ENCODE measurements around the gene FLII. TPM values are rescaled to one million over a fixed set of nuclear protein-coding genes. Genes with fewer than 3 reads are reported as not detected.

The FLII gene
- total RNA-seq, 2 donors from 2014 or later, result 267 to 273 TPM

GRCh38 chr17:18252160-18252559 is 6.4 kb downstream of the FLII start:
- no peak for DNase-seq (ENCODE audit: low spot score in 2 of 2)
- peaks cover 3 to 5% of the 10 kb centered on the region in 2 donors for H3K36me3 Mint-ChIP-seq

GRCh38 chr17:18251204-18251603 is 7.3 kb downstream of the FLII start:
- ATAC-seq (no peak), DNase-seq (ENCODE audit: low spot score in 2 of 2) (no peak)
- H3K27ac Mint-ChIP-seq, result peak overlapping the region in 1 of 2 donors; percentile 49
- H3K9me3 Mint-ChIP-seq, result no peaks in the 10 kb centered on the region
- peaks cover 5 to 6% of the 10 kb centered on the region in 2 donors for H3K36me3 Mint-ChIP-seq

More at GRCh38 chr17:18252160-18252559, 6.4 kb downstream of the FLII start:
- no peaks in the 10 kb centered on the region for H3K9me3 Mint-ChIP-seq
- no peak overlapping the region for H3K27ac Mint-ChIP-seq
- ATAC-seq, result no peak

GRCh38 chr17:18250708-18251107 is 7.8 kb downstream of the FLII start:
- DNase-seq (ENCODE audit: low spot score in 2 of 2) (no peak), ATAC-seq (no peak)
- no peaks in the 10 kb centered on the region for H3K9me3 Mint-ChIP-seq
- peak overlapping the region in 1 of 2 donors; percentile 49 for H3K27ac Mint-ChIP-seq
- H3K36me3 Mint-ChIP-seq, result peaks cover 5 to 6% of the 10 kb centered on the region in 2 donors

- no peak for ATAC-seq
- H3K27ac Mint-ChIP-seq, result no peak overlapping the region
- peaks cover 5 to 6% of the 10 kb centered on the region in 2 donors for H3K36me3 Mint-ChIP-seq
- H3K9me3 Mint-ChIP-seq, result no peaks in the 10 kb centered on the region
- DNase-seq (ENCODE audit: low spot score in 2 of 2), result no peak
These were observed 8.3 kb downstream of the FLII start for GRCh38 chr17:18250259-18250658.

- H3K27ac Mint-ChIP-seq, result peak overlapping the region; percentile 35 to 45
- H3K36me3 Mint-ChIP-seq, result peaks cover 5 to 6% of the 10 kb centered on the region in 2 donors
- no peaks in the 10 kb centered on the region for H3K9me3 Mint-ChIP-seq
- ATAC-seq (no peak), DNase-seq (ENCODE audit: low spot score in 2 of 2) (no peak)
These were observed 9.7 kb downstream of the FLII start for GRCh38 chr17:18248811-18249210.

GRCh38 chr17:18248300-18248731 is 10.2 kb downstream of the FLII start:
- peaks cover 5 to 6% of the 10 kb centered on the region in 2 donors for H3K36me3 Mint-ChIP-seq
- H3K27ac Mint-ChIP-seq, result peak overlapping the region; percentile 35 to 75
- H3K9me3 Mint-ChIP-seq, result no peaks in the 10 kb centered on the region
- ATAC-seq (peak; percentile 70 to 74), DNase-seq (ENCODE audit: low spot score in 2 of 2) (peak in 1 of 2 donors; percentile 72)

- Mint-ChIP-seq H3K9me3 (no peaks in the 10 kb centered on the region), H3K36me3 (peaks cover 5 to 6% of the 10 kb centered on the region in 2 donors), H3K27ac (no peak overlapping the region)
- DNase-seq (ENCODE audit: low spot score in 2 of 2) (no peak), ATAC-seq (no peak)
These were observed 10.9 kb downstream of the FLII start for GRCh38 chr17:18247613-18248001.

DNA sequence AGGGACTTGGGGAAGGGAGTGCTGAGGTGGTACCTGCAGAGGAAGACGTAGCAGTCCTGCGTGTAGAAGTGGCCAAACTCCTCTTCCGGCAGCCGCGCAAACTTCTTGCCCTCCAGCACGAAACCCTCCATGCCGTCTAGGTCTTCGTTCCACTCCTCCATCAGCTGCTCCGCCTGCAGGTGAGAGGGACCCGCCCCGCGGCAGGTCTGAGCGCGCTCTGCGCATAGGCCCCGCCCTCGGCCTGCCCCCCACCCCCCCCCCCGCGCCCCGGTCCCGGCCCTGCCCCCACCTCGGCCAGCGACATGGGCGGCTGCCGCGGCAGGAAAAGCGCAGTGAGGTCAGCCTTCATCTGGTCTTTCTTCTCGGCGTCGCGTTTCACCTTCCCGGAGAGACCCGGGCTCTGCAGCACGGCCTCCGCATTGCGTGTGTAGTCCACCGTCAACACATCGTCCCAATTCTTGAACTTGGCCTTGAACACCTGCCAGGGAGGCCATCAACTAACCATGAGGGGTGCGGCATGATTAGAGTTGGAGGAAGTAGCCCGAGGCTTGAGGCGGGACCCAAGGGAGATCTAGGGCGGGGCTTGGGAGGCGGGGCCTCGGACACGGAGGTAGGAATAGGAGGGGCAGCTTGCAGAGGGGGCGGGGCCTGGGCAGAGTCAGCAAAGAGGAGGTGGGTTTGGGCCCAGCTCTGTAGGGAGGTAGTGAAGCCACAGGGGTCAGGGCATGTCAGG is 11.5 kb downstream of the FLII start:
- ATAC-seq, result peak in 1 of 2 donors; percentile 65
- peak overlapping the region in 1 of 2 donors; percentile 72 for H3K27ac Mint-ChIP-seq
- no peaks in the 10 kb centered on the region for H3K9me3 Mint-ChIP-seq

DNA sequence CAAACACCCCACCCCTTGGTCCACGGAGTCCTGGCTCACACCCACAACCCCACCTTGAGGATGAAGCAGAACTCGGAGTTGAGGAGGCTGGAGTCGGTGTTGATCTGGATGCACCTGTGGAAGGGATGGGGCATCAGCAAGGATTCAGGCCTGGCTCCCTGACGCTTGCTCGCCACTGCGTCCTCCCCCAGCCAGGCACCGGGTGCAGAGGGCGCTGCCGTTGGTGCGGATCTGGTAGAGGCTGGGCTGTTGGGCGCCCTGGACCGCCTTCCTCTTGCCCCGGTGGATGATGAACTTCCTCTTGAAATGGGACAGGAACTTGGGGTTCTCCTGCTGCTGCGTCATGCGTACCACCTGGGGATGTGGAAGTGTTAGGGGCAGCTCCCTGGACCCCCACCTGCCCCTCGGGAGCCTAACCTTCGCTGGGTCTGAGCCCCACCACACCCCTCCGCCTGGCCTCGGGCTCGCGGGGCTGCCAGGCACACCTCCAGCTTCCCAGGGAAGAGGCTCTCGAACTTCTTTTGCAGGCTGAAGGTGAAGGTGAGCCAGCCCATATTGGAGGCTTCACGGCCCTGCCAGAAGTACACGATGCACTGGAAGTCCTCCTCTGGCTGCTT is 12.3 kb downstream of the FLII start:
- no peak for DNase-seq (ENCODE audit: low spot score in 2 of 2)
- peaks cover 5 to 6% of the 10 kb centered on the region in 2 donors for H3K36me3 Mint-ChIP-seq
- ATAC-seq, result no peak
- no peak overlapping the region for H3K27ac Mint-ChIP-seq
- H3K9me3 Mint-ChIP-seq, result no peaks in the 10 kb centered on the region

More for the DNA sequence above, 11.5 kb downstream of the FLII start:
- H3K36me3 Mint-ChIP-seq, result peaks cover 5 to 6% of the 10 kb centered on the region in 2 donors
- peak in 1 of 2 donors; percentile 62 for DNase-seq (ENCODE audit: low spot score in 2 of 2)

DNA sequence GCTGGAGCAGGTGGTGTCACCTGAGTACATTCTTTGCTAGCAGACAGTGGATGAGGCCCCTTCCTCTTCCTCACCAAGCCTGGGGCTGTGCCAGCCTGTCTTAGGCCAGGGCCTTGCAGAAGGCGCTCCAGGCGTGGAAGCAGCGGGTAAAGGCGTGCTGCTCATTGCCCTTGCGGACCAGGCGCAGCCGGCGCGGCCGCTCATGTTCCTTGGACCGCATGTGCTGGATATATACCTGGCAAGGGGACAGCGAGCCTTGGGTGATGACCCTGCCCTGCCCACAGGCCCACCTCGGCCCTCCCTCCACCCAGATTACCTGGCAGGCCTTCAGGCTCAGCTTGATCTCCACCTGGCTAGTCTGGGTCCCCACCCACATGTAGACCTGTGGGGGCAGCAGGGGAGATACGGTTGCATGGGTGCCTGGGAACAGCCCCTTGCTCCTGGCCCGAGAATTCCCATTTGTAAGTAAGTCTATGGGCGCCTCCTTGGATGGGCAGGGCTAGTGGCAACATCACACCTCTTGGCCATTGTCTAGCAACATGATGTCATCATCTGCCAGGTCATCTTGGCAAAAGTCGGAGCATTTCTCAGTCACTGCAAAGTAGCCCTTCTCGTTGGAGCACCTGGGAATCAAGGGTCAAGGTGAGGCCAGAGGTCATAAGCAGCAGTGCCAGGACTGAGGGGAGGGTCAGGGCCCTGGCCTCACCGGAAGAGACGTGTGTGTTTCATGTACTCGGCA is 13.3 kb downstream of the FLII start:
- no peaks in the 10 kb centered on the region for H3K9me3 Mint-ChIP-seq
- H3K27ac Mint-ChIP-seq, result peak overlapping the region in 1 of 2 donors; percentile 52
- peaks cover 5 to 6% of the 10 kb centered on the region in 2 donors for H3K36me3 Mint-ChIP-seq
- DNase-seq (ENCODE audit: low spot score in 2 of 2) (no peak), ATAC-seq (no peak)

DNA sequence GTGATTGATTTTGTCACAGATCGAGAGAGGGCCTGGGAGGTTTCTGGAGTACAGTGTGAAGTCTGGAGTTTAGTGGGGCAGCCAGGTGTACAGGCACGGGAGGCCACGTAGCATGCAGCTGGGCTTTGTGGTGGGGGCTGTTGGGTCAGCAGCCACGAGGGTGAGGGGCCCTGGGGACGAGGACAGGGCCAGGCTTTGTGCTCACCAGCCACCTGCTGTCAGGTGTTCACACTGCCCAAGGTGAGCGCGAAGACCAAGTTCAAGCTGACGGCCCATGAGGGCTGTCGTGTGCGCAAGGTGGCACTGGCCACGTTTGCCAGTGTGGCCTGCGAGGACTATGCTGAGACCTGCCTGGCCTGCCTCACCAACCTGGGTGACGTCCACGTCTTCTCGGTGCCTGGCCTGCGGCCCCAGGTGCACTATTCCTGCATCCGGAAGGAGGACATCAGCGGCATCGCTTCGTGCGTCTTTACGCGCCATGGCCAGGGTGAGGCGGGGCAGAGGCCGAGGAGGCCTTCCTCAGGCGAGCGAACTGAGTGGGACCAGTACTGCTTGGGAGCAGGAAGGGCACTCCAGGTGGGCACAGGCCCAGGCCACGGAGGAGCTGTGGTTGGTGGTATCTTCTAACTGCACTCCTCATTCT is 17.2 kb downstream of the FLII start:
- ATAC-seq (no peak), DNase-seq (ENCODE audit: low spot score in 2 of 2) (no peak)
- peak overlapping the region in 1 of 2 donors; percentile 81 for H3K27ac Mint-ChIP-seq
- H3K36me3 Mint-ChIP-seq, result no peaks in the 10 kb centered on the region
- H3K9me3 Mint-ChIP-seq, result no peaks in the 10 kb centered on the region

DNA sequence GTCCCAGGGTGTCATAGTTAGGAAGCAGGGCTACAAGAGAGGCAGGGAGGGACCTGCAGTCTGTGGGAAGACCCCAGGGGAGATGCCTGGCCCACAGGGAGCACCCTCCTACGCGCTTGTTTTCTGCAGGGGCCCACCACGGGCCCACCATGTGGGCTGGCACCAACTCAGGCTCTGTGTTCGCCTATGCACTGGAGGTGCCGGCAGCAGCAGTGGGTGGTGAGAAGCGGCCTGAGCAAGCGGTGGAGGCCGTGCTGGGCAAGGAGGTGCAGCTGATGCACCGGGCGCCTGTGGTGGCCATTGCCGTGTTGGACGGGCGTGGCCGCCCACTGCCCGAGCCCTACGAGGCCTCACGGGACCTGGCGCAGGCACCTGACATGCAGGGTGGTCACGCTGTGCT is 18.1 kb downstream of the FLII start:
- DNase-seq (ENCODE audit: low spot score in 2 of 2) (no peak), ATAC-seq (no peak)
- Mint-ChIP-seq H3K36me3 (no peaks in the 10 kb centered on the region), H3K9me3 (no peaks in the 10 kb centered on the region), H3K27ac (no peak overlapping the region)

GRCh38 chr17:18238299-18238698 is 20.2 kb downstream of the FLII start:
- H3K9me3 Mint-ChIP-seq, result no peaks in the 10 kb centered on the region
- no peaks in the 10 kb centered on the region for H3K36me3 Mint-ChIP-seq
- ATAC-seq (no peak), DNase-seq (ENCODE audit: low spot score in 2 of 2) (no peak)
- no peak overlapping the region for H3K27ac Mint-ChIP-seq

GRCh38 chr17:18237461-18237860 is 21.1 kb downstream of the FLII start:
- ATAC-seq (no peak), DNase-seq (ENCODE audit: low spot score in 2 of 2) (no peak)
- no peak overlapping the region for H3K27ac Mint-ChIP-seq
- H3K9me3 Mint-ChIP-seq, result no peaks in the 10 kb centered on the region
- H3K36me3 Mint-ChIP-seq, result no peaks in the 10 kb centered on the region

DNA sequence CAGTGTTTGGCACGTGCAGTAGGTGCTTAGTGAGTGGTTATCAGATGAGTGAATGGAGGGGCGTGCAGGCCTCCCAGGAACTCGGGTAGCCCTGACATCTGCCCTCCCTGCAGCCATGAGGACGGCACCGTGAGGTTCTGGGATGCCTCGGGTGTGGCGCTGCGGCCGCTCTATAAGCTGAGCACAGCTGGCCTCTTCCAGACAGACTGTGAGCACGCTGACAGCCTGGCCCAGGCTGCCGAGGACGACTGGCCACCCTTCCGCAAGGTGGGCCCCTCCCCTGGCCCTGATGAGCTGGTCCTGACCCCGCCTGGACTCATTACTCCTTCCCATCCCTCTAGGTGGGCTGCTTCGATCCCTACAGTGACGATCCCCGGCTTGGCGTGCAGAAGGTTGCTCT is 22.0 kb downstream of the FLII start:
- H3K27ac Mint-ChIP-seq, result peak overlapping the region; percentile 25
- ATAC-seq (no peak), DNase-seq (ENCODE audit: low spot score in 2 of 2) (no peak)
- no peaks in the 10 kb centered on the region for H3K9me3 Mint-ChIP-seq
- no peaks in the 10 kb centered on the region for H3K36me3 Mint-ChIP-seq

- ATAC-seq (peak; percentile 65 to 69), DNase-seq (ENCODE audit: low spot score in 2 of 2) (no peak)
- peak overlapping the region; percentile 25 to 68 for H3K27ac Mint-ChIP-seq
- no peaks in the 10 kb centered on the region for H3K36me3 Mint-ChIP-seq
- no peaks in the 10 kb centered on the region for H3K9me3 Mint-ChIP-seq
These were observed 22.7 kb downstream of the FLII start for GRCh38 chr17:18235743-18236256.
